Measurements from ENCODE around the gene CDH13. TPM values are rescaled to one million over a fixed set of nuclear protein-coding genes. Genes with fewer than 3 reads are reported as not detected.

CDH13 gene
- polyA plus RNA-seq, 3 donors, result 8.6 to 12.8 (median 12.4) TPM

- no peak for DNase-seq (ENCODE audit: extremely low read depth in 1 of 11, low read depth in 9 of 11, low spot score in 4 of 11)
Measured at GRCh38 chr16:83268169-83268568, 641.4 kb downstream of the CDH13 start.

- no peak for DNase-seq (ENCODE audit: extremely low read depth in 1 of 11, low read depth in 9 of 11, low spot score in 4 of 11)
Measured at GRCh38 chr16:83269048-83269447, 642.3 kb downstream of the CDH13 start.

- DNase-seq (ENCODE audit: extremely low read depth in 1 of 11, low read depth in 9 of 11, low spot score in 4 of 11), result no peak
Measured at GRCh38 chr16:83269541-83269940, 642.8 kb downstream of the CDH13 start.

GRCh38 chr16:83270061-83270460, 643.3 kb downstream of the CDH13 start:
- DNase-seq (ENCODE audit: extremely low read depth in 1 of 11, low read depth in 9 of 11, low spot score in 4 of 11), result no peak

GRCh38 chr16:83270640-83271039, 643.9 kb downstream of the CDH13 start:
- DNase-seq (ENCODE audit: extremely low read depth in 1 of 11, low read depth in 9 of 11, low spot score in 4 of 11), result no peak

- DNase-seq (ENCODE audit: extremely low read depth in 1 of 11, low read depth in 9 of 11, low spot score in 4 of 11), result no peak
Measured at GRCh38 chr16:83271123-83271522, 644.4 kb downstream of the CDH13 start.

GRCh38 chr16:83271970-83272575, 645.3 kb downstream of the CDH13 start:
- no peak for DNase-seq (ENCODE audit: extremely low read depth in 1 of 11, low read depth in 9 of 11, low spot score in 4 of 11)

- DNase-seq (ENCODE audit: extremely low read depth in 1 of 11, low read depth in 9 of 11, low spot score in 4 of 11), result no peak
Measured at GRCh38 chr16:83272843-83273242, 646.1 kb downstream of the CDH13 start.

GRCh38 chr16:83273504-83274173, 646.9 kb downstream of the CDH13 start:
- DNase-seq (ENCODE audit: extremely low read depth in 1 of 11, low read depth in 9 of 11, low spot score in 4 of 11), result no peak

- DNase-seq (ENCODE audit: extremely low read depth in 1 of 11, low read depth in 9 of 11, low spot score in 4 of 11), result no peak
Measured at GRCh38 chr16:83279251-83279650, 652.5 kb downstream of the CDH13 start.

- DNase-seq (ENCODE audit: extremely low read depth in 1 of 11, low read depth in 9 of 11, low spot score in 4 of 11), result no peak
Measured at GRCh38 chr16:83285921-83286320, 659.2 kb downstream of the CDH13 start.

GRCh38 chr16:83296505-83296904, 669.7 kb downstream of the CDH13 start:
- DNase-seq (ENCODE audit: extremely low read depth in 1 of 11, low read depth in 9 of 11, low spot score in 4 of 11), result no peak

- DNase-seq (ENCODE audit: extremely low read depth in 1 of 11, low read depth in 9 of 11, low spot score in 4 of 11), result no peak
Measured at GRCh38 chr16:83298541-83298940, 671.8 kb downstream of the CDH13 start.

GRCh38 chr16:83300326-83300725, 673.6 kb downstream of the CDH13 start:
- no peak for DNase-seq (ENCODE audit: extremely low read depth in 1 of 11, low read depth in 9 of 11, low spot score in 4 of 11)

GRCh38 chr16:83301971-83302370, 675.2 kb downstream of the CDH13 start:
- DNase-seq (ENCODE audit: extremely low read depth in 1 of 11, low read depth in 9 of 11, low spot score in 4 of 11), result no peak

- no peak for DNase-seq (ENCODE audit: extremely low read depth in 1 of 11, low read depth in 9 of 11, low spot score in 4 of 11)
Measured at GRCh38 chr16:83302853-83303252, 676.1 kb downstream of the CDH13 start.

- DNase-seq (ENCODE audit: extremely low read depth in 1 of 11, low read depth in 9 of 11, low spot score in 4 of 11), result no peak
Measured at GRCh38 chr16:83305092-83305491, 678.3 kb downstream of the CDH13 start.

- DNase-seq (ENCODE audit: extremely low read depth in 1 of 11, low read depth in 9 of 11, low spot score in 4 of 11), result no peak
Measured at GRCh38 chr16:83306961-83307593, 680.3 kb downstream of the CDH13 start.

GRCh38 chr16:83307594-83307992, 680.8 kb downstream of the CDH13 start:
- no peak for DNase-seq (ENCODE audit: extremely low read depth in 1 of 11, low read depth in 9 of 11, low spot score in 4 of 11)

- DNase-seq (ENCODE audit: extremely low read depth in 1 of 11, low read depth in 9 of 11, low spot score in 4 of 11), result no peak
Measured at GRCh38 chr16:83308414-83308813, 681.6 kb downstream of the CDH13 start.

GRCh38 chr16:83310816-83311215, 684.0 kb downstream of the CDH13 start:
- DNase-seq (ENCODE audit: extremely low read depth in 1 of 11, low read depth in 9 of 11, low spot score in 4 of 11), result no peak

Measured in renal cortex interstitium (tissue), 11 donors.